Activated naive CD4-positive, alpha-beta T cell treated with Interleukin-2 at 50 U/mL for 16 hours (primary cell): Measurements from ENCODE around the gene SFMBT1.

Source experiments
- DNase-seq: peaks from one replicate; pipeline ENCODE4 v3.0.0-alpha.2; 2020

Gene SFMBT1

DNA sequence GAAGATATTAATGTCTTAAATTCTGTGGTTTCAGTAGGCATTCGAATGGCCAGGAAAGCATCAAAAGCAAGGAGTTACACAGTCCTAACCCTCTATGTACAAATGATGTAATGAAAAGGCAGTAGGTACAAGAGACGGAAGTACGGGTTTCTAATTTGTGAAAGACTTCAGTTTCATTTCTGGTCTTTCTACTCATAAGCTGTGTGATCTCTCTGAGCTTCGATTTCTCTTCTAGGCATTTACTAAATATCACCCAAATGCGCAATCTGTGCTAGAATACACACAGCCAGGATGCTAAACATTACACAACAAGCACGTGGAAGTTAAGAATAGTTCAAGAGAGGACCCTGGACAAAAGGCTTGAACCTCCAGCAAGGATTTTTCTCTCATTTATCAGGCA lies 130.6 kb downstream of the SFMBT1 start:
- DNase-seq = no peak

DNA sequence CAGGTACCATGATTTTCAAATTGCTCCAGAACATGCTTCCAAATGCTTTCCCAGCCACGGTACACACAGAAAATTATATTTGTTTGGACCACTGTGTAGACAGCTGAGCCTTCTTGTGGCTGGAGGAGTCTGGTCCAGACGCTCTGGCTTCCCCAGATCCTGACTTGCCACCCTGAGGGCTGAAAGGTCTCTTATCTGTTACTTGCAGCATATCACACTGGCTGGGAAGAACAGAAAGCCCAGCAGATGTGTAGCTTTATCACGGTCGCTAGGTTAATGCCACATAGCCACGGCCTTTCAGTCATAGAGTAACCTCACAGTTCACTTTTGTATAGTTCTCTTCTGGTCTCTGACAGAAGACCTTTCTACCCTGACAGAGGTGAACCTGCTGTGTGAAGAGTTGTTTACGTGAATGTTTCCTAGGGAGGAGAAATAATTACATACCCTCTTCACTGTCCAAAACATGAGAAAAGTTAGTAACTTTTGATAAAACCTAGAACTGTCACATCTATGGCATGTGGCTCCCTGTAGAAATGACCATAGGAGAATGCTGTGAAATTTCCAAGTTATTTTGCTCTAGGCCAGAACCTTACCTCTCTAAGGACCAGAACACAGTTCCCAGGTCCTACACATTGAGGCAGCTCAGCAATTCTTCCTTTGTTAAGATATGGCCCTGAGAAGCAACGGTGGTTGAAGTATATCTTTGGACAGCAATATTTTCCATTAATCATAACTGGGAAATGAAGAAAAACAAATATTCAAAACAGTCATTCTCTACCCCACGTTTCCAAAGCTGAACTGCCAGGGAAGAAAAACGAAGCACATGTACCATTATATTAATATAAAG lies 132.8 kb downstream of the SFMBT1 start:
- no peak for DNase-seq

DNA sequence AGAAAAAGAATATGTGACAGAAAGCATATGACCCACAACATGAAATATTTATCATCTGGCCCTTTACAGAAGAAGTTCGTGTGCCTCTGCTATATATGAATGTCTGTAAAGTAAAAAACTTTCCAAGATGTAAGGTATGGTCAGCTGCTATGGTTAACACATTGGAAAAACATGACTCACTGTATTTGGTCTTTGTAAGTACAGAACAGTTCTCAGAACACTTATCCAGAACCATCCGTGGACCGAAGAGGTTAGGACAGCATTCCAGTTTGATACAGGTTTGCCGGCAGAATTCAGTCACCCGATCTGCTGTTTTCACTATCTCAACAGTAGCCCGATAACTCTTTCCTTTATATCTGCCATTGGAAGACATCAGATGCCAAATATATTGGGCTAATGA lies 135.1 kb downstream of the SFMBT1 start:
- DNase-seq = no peak

DNA sequence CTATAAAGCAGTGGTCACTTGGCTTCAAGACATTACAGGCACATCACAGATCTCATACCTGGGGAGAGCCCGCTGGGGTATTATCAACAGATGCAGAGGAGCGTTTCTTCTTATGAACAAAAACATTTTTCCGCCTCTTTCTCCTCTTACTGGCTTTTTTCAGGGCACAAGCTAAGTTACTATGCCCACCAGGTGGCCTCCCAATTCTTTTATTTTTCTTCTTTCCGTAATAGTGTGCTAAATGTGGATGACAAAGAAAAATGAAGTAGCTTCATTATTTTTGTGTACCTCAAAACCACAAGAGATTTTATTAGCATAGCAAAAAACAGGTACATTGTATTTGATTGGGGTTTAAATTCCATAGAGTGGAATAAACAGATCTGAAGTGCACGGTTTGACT lies 138.4 kb downstream of the SFMBT1 start:
- DNase-seq = no peak

DNA sequence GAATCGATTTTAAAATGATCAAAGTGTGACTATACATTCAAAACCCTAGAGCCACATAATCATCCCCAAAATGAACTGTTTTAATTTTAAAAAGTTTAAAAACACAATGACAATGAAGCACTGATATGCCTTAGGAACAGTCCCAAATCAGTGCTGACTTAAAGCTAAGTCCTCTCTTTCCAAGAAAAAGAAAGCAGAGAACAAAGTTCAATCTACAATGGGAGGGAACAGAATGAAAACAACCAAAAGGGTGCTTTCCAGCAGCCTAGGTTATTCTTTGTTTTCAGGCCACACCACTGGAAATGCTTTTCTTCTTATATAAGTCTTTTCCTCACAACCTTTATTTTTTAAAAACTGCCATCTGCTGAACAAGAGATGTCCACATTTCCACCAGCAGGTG lies 141.3 kb downstream of the SFMBT1 start:
- DNase-seq = no peak

DNA sequence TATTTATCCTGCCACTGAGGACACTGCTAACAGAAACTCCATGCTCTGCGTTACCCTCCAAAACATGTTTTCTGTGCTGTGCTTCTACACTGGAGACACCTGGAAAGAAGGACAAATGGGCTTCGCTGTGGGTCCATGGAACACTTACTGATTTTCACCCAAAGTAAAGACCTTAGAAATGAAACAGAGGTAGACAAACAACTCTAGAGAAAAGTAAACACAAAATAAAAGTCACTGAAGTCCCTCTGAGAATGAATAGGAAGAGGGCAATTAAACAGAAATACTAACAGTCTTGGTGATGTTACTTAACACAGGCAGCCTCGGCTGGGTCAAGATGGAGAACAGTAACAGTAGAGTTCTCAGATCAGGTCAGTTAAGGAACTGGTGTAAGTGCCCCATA lies 141.9 kb downstream of the SFMBT1 start:
- DNase-seq = no peak

DNA sequence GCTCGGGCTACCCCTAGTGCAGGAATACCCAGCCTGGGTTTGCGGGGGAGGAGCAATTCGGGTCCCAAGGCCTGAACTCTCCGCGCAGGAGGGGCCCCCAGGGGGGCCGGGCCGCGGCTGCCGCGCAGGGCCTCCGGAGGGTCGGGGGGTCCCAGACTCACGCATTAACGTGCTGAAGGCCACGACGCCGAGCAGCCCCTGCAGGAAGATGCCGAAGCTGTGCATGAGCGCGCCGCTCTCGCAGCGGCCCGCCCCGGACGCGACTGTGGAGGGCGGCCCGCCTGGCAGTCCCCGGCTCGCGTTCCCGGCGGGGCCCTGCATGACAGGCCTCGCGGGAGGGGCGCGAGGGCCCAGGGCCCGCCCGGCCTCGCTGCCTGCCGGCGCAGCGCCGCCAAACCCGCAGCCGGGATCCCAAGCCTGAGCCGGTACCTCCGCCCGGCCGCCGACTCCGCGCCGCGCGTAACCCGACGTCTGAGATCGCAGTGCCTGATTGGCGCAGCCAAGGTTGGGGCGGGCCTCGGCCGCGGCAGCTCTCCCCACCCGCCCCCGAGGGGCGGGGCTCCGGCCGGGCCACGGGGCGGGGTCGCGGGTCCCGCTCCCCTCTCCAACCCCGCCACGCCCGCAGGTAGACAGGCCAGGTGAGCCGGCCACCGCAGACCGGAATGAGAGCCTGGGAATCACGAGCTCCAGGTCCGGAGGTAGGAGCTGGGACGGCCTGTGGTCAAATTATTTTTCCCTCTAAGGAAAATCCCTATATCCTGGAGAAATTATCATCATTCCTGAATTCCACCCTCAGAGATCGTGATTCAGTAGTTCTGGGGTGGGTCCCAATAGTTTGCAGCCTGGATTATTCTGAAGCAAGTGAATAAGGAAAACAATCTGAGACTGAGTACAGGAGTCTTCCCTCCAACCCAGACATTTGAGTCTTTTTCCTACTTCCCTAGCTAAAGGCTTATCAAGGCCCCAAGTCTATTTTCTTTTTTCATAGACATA lies 148.4 kb downstream of the SFMBT1 start, which contains the start of gene STIMATE:
STIMATE (minus strand) TSS at position 419 of the 993 bp plus-strand sequence; CDS start at position 321, 98 bp downstream.
- peak; percentile 89 for DNase-seq

DNA sequence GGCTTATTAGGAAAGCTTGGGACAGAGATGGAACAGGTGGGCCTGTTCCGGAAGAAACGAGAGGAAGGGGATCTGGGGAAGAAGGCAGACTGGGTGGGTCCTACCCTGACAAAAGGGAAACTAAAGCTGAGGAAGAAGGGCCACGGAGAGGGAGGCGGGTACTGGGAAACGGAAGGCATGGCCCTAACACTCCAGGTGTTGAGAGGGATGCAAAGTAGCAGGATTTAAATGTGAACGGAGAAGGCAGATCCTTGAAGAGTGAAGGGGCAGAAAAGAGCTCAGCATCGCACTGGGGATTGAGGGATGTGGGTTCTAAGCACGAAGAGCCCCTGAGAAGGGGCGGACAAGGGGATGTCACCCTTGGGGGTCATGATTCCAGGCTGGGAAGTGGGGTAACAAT lies 149.3 kb downstream of the SFMBT1 start:
- DNase-seq = no peak

DNA sequence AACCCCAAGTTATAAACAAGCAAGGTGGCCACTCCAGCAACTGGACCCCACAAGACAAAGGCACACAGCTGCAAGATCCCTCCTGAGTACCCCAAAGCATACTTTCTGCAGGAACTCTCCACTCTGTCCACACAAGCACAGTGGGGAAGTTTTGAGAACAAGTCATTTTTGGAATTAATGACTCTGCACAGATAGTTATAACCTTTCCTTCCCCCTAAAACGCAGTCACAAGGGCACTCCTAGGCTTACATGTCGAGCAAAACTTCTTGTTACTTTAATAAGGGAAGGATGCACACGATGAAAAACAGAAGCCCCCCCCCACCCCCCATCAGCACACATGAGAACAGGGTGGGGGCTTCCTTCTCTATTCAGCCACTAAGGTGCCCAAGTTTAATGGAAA lies 149.7 kb downstream of the SFMBT1 start:
- DNase-seq = no peak

DNA sequence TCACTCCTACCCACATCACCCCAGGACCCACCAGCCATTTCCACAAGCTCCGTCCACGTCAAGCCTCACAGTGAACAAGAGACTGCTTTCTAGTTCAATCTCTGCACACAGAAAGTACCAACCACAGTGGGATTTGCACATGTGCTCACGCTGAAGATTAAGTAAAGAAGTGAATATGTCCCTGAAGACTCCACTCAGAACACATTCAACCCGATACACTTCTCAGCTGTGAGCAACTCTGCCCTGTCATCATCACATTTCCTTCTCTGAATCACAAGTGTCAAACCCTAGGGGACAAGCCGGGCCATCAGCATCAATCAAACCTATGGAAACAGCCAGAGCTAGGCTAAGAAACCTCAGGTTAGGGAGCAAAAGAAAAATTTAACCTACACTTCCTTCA lies 150.5 kb downstream of the SFMBT1 start:
- peak; percentile 49 for DNase-seq

DNA sequence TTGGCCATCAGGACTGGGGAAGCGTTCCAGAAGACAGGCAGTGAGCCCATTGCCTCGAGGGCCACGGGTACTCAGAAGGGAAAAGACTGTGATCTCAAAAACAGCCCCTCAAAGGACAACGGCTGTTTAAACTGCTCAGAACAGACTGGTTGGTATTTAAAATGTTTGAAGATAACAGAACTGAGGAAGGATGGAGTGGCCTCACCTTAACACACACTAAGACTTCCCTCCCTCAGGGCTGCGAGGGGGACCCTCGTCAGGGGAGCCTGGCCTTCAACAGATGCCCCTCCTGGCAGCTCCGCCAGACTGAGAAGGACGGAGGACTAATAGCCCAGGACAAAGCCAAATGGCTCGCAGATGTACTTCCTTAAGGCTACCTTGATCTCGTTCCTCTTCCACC lies 151.1 kb downstream of the SFMBT1 start:
- no peak for DNase-seq

DNA sequence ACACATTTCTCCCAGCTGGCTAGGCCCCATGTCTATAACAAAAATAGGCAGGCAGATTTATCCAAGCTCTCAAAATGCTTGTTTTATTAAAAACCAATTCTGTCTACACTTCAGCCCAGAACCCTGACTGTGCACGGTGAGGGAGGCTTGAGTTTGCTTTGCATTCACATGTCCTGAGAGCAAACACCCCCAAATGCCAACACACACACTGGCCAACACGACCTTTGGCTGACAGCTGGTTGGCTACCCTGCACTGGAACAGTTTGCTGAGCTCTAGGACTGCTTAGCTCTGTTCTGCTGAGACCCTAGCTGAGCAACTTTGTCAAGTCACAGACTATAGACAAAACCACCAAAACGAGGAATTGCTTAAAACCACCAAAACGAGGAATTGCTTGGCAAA lies 152.2 kb downstream of the SFMBT1 start:
- DNase-seq = no peak

DNA sequence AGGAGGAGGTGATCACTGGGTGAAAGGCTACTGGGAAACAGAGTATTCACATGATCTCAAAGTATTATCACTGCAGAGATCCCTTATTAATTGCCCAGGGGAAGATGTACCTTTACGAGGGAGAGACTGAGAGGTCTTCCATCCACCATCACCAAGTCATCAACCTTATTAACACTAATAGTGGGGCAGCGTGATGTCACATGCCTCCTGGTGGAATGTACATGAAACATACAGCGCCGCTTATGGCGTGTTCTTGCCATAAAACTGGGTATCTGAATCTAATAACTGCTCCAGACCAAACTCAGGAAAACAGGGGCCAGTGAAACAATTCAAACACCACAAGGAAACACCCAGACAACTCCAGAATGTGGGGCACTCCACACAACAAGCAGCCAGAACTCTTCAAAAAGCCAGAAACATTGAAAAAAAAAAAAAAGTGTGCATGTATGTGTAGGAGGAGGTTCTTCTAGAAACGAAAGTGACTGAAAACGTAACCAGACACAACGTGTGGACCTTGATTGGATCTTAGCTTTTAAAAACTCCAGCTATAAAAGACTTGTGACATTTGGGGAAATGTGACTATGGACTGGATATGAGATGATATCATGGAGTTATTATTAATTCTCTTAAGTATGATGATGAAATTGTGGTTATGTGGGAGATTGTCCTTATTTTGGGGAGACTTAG lies 153.1 kb downstream of the SFMBT1 start:
- peak; percentile 38 for DNase-seq

DNA sequence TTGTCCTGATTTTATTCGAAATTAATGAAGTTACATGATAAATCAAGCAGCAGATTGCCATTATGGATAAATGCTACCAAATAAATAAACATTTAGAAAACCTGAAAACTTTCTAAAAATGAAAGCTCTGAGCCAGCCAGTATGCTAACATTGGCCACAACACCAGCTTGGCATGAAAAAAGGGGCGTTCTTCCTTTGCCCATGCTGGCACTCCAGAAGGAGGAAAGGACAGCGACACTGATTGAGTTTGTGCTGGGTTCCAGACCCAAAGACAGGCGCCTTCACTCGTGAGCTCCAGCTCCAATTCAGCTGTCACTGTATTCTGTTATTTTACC lies 153.6 kb downstream of the SFMBT1 start:
- DNase-seq = no peak

DNA sequence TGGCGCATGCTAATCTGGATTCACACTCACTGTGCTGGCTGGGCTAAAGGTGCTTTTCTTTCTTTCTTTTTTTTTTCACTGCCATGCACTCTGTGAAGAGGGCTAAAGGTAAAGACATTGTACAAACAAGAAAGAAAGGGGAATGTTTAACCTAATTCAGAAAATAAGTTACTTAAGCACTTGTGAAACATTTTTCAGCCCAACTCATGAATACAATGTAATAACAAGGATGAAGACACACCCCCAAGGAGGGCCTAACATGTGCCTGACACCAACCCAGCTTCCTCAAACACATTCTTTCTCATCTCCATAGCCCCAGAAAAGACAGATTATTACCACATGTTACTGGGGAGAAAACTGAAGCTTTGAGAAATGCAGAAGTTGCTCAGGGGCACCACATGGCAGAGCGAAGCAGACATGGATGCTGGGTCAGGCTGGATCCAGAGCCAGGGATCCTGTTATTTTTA lies 154.2 kb downstream of the SFMBT1 start:
- no peak for DNase-seq

DNA sequence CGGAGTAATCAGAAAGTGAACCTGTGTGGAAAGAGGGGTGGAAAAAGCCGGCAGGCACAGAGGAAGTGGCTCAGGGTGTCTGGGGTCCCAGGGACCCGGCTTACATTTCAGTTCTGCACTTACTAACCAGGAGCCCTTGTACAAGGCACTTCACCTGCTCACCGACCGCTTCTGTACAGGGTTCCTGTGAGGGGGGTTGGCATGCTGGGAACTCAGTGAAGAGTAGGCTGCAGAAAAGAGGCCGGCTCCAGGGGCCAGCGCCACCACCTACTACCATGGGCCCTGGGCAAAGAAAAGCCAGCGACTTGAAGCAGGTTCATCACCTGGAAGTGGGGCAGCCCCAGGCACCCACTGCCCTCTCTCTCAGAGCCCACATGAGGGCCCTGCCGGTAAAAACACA lies 154.7 kb downstream of the SFMBT1 start:
- peak; percentile 58 for DNase-seq

DNA sequence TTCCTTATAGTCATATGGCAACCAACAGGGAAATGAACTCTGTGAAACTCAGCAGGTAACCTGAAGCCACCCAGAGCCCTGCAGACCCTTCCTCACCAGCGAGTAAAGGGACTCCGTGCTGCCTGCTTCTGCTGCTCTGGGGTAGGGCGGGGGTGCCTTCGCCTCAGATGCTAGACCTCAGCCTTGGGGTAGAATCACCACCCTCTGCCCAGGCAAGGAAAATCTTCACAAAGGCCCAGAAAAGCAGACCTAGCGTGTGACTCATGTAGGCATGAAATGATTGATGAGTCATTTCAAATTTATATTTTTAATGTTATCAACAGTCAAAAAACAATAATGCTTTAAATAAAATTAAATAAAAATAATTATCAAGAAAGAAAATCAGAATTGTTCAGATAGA lies 155.1 kb downstream of the SFMBT1 start:
- DNase-seq = peak; percentile 57

DNA sequence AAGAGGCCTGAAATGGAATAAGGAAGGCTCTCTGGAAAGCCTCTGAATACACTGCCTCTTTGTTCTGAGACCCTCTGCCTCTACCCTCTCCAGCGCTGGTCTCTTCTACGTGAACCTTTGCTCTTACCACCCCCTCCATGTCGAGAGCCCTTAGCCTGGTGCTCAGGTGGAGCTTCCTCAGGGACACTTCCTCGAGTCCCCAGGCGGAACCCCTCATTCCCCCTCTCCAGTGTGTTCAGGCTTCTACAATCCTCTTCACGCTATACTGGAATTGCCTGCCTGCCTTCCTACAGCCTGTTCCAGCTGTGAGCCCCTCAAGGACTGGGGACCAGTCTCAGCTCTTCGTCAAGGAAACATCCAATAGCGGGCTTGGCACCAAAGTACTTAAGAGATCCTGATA lies 156.0 kb downstream of the SFMBT1 start:
- DNase-seq = no peak

DNA sequence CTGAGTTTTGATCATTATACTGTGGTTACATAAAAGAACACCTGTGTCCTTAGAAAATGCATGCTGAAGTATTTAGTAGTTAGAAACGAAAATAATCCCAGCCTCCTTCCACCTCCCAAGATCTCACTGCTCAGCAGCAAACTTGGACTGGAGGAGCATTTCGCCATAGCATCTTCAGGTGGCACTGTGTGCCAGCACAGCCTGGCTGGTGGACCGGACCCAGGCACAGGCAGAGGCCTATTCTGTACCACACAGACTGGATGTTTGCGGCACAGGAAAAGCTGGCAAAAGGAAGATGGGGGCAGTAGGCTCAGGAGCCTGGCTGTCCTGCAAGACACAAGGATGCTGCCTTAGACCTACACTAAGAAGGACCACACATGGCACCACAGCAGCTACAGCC lies 158.7 kb downstream of the SFMBT1 start:
- DNase-seq = no peak

DNA sequence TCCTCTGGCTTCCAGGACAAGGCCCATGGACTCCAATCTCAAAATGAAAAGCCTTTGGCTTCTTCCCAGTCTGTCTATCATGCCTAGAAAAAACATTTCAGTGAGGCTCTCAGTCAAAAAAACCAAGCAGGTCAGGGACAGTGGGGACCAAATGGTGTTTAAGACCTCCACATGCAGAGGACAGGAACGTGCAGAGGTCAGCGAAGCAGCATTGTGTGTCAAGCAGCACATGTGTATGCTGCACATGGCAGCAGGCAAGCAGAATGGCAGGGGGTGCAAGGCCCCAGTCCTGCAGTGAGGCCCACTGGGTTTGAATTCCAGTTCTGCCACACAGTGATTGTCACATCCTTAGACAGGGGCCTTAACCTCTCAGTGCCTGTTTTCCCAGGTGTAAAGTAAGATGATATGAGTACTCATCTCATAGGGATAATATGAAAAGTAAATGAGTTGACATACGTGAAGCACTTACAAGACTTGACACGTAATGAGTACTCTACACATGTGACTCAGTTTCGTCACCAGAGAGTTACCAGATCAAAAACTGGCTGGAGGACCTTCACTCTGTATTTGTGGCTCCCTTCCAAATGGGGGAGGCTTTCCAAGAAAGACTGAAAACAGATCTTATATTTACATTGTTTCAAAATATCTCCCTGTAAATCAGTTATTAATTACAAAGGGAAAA lies 159.7 kb downstream of the SFMBT1 start:
- DNase-seq = no peak

DNA sequence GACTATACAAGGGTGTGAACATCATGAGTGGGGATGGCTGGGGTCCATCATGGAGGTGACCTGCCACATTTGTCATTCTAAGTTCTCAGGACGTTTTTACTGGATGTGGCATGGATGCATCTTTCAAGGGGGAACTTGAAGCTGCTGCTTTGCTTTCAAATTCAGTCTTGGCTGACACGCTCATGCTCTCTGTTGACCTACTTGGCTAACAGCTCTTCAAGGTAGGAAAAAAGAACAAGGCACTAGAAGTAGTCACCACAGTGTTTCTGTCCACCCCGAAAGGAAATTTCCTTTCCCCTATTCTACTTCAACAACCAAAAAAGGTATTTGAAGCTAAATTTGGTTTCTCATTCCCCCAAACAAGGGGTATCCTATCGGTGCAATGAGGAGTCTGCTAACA lies 163.5 kb downstream of the SFMBT1 start:
- DNase-seq = no peak

DNA sequence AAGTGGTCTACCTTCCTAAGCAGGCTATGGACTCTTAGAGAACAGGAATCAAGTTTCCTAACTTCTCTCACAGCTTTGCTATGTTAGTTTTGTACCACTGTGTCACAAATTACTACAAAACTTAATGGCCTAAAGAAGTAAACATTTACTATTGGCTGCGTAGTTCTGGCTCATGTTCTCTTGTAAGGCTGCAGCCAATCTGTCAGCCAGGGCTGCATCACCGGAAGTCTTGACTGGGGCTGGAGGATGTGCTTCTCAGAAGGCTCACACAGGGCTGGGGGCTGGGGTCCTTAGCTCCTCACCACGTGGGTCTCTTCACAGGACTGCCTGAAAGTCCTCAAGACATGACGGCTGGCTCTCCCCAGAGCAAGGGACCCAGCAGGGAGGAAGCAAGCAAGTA lies 164.0 kb downstream of the SFMBT1 start:
- DNase-seq = no peak

DNA sequence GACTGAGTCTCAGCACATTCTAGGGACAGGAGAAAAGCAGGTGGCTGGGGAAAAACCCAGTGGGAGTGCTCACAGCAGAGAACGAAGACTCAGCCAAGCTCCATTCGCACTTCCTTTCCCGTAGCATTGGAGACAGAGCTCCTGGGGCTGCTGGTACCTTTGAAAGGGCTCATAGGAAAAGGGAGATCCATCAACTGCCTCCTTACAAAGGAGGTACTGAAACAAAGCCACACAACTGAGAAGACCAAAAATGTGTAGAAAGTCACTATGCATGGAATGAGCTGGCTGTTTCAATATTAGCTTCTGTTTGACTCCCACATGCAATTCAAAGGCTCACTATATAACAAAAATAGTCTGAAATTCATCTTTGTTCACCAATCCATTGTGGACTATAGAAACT lies 165.4 kb downstream of the SFMBT1 start:
- no peak for DNase-seq
